NCI-H187 treated with DMSO at 0.1 percent for 48 hours (cell line): ENCODE data around the gene NHERF2.

Experiments
- DNase-seq: peaks from one replicate; lab custom pipeline; 2025; lab: John Stamatoyannopoulos, UW

NHERF2 gene

DNA sequence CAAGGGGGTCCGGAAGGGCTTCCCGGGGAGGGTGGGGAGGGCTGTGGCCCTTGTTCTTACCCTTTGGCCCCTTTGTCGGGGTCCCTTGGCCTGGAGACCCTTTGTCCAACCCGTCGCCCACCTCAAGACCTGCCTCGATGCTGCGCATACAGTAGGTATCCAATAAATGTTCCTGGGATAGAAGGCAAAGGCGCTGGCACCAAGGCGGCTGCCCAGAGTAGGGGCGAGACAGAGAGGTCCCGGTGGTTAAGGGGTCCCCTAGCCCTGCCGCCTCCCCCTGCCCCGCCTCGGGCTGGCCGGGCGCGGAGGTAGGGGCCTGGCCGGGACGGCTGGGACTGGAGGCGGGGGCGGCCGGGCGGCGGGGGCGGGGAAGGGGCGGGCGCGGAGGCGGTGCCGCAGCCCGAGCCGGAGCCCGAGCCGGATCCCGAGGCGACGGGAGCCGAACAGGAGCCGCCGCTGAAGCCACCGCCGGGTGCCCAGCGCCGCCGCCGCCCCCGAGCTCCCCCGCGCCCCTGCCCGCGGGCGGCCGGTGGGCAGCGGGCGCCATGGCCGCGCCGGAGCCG is at the start of gene NHERF2:
NHERF2 (plus strand) TSS at position 442 of the 563 bp plus-strand sequence; CDS start at position 546, 104 bp downstream.
- DNase-seq = no peak

DNA sequence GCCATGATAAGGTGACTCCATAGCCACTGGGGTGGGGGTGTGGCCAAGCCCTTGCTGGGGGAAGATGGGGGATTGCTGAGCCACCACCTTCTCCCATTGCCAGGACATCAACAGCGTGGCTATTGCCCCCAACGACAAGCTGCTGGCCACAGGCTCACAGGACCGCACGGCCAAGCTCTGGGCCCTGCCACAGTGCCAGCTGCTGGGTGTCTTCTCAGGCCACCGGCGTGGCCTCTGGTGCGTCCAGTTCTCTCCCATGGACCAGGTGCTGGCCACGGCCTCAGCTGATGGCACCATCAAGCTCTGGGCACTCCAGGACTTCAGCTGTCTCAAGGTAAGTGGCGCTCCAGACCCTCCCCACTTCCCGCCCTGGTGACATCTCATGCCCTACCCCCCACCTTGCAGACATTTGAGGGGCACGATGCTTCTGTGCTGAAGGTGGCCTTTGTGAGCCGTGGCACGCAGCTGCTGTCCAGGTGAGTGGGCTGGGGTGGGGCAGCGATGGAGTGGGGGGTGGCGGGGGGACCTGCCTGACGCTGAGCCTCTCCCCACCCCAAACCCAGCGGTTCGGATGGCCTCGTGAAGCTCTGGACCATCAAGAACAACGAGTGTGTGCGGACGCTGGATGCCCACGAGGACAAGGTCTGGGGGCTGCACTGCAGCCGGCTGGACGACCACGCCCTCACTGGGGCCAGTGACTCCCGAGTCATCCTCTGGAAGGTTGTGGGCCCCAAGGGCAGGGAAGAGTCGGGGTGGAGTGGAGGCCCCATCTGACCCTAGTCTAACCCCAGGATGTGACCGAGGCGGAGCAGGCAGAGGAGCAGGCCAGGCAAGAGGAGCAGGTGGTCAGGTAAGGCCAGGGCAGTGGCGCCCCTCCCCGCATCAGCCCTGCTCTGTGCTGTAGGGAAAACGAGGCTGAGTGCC is 49.5 kb upstream of the NHERF2 start:
- no peak for DNase-seq

DNA sequence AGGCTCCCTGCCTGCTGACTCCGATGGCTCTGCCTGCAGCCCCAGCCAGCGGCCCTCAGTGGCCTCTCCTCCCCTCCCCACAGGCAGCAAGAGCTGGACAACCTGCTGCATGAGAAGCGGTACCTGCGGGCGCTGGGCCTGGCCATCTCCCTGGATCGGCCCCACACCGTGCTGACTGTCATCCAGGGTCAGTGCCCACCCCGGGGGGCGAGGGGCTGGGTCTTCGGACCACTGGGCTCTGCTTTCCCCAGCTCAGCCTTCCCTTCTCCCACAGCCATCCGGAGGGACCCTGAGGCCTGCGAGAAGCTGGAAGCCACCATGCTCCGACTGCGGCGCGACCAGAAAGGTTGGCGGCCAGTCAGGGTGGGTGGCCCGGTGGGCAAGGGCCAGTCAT is 48.8 kb upstream of the NHERF2 start:
- no peak for DNase-seq

DNA sequence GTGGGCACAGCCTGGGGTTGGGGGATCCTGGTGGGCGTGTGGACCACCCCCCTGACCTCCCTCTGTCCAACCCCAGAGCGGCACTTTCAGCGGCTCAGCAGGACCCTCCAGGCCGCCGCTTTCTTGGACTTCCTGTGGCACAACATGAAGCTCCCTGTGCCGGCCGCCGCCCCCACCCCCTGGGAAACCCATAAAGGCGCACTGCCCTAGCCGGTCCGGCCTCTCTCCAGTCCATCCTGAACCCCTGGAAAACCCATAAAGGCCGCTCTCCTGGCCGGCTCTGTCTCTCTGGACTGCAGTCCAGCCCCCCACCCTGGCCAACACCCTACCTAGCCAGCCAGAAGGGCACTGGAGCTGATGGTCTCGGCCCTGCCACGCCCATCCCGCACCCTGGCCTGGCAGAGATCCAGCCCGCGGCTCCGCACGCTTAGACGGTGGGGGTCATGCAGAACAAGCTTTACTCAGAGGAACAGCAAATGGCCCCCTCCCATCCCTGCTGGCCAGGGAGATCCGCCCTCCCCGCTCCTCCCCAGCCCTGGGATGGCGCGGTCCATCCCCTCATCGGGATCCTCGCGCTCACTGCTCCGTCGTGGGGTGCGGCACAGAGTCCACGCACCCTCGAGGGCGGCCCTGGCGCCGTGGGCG is 48.1 kb upstream of the NHERF2 start:
- no peak for DNase-seq

DNA sequence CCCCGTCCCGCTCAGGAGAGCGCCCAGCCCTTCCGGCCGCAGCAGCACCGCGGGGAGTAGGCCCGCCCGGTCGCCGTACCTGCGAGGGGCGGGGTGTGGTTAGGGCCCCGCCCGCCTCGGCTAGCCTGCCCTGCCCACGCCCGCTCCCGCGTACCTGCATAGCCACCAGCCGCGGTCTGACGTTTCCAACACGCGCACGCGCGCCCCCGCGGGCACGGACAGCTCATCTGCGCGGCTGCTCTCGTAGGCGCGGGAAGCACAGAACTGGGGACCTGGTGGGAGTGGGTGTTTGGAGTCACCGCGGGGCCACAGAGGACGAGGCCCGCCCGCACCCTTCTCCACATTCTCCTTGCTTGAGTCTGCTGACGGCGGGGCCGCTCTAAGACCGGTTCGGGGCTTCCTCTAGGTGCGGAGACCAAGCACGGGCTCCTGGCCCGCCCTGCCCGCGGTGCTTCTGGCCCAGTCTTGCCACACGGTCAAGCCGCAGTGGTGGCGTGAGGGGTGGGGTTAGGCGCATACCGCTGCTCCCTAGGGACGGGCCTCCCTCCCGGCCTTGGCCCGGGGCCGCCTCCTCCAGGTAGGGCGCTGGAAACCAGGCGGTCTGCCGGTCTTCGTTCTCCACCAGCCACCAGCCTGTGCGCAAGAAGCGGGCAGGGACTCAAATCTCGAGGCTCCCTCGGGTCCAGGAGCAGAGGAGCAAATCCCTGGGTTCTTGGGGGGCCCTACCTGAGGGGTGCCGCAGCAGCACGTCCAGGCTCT is 47.3 kb upstream of the NHERF2 start:
- DNase-seq = no peak

DNA sequence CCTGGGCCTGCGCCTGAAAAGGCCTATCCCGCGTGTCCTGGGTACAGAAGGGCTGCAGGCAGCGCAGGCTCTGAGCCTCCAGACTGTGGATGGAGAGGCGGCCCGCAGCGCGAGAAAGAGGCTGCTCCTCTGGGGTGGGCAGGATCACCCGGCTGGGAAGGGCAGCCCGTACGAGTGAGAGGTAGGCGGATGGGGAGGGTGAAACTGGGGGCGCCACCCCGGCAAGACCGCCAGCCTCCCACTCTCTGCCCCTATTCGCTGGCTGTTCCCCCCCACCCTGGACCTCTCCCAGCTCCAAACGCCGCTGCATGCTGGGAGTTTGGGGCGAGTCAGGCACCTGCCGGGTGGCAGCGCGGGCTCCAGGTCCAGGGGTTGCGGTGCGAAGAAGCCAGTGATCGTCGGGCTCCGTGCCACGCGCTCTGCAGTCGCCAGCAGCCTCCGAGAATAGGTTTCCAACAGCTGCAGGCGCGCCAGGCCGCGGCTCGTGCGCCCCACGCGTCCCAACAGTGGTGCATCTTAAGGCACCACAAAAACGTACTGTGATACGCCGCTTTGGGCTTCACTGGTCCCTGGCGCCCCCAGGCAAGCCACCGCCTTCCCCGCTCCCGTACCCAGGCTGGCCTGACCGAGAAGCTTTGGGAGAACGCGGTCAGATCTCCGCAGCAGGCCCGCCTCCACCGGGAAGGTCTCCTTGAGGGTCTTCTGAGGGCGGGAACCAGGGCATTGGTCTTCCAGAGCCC is 46.5 kb upstream of the NHERF2 start:
- no peak for DNase-seq

DNA sequence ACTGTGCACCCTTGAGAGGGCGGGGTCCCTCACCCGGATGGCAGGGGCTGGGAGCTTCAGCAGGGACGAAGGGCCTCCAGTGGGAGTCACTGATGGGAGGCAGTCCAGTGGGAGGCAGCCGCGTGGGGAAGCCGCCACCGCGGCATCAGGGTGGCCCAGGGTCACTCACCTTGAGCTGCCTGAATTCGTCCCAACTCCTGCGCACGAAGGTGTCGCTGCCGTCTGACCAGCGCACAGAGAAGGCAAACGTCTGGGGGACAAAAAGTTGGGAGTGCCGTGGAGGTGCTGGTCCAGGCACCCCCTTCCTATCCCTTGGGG is 46.0 kb upstream of the NHERF2 start:
- no peak for DNase-seq

DNA sequence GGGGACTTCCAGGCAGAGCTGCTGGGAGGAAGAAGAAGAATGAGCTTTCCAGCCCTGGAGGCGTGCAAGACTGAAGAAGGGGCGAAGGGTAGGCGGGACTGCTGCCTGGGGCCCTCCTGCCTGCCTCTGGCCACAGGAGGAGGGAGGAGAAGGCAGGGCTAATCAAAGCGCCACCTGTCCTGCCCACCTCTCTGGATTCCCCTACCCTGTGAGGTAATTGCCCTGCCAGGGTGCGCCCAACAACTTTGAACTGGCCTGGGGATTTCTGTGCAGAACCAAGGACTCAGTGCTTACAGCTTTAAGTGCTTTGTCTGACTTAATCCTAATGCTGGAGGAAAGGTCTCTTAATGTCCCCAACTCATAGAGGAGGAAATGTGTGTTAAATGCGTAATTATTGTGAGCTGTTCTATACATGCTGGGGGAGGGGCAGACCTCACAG is 45.3 kb upstream of the NHERF2 start, which contains the start of gene NOXO1:
NOXO1 (minus strand) TSS at position 72 of the 439 bp plus-strand sequence. CDS start 290 bp downstream, outside the sequence.
- no peak for DNase-seq

DNA sequence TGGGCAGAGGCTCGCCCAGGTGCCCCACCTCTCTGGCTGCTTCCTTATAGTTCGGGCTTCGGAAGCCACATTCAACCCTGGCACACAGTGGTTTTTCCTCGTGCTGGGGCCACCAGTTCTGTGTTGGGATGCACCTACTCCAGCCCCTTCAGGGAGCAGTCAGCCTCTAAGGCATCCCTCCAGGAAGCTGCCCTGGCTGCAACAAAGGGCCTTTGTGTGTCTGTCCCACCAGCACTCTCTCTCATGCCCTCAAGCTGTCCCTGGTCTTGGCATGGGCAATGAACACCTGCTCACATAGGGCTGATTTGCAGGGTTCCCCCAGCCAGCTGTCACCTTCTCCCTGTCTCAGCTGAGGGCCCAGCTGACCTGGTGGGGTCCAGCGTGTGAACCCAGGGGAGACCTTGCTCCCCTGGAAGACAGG is 44.7 kb upstream of the NHERF2 start:
- no peak for DNase-seq

DNA sequence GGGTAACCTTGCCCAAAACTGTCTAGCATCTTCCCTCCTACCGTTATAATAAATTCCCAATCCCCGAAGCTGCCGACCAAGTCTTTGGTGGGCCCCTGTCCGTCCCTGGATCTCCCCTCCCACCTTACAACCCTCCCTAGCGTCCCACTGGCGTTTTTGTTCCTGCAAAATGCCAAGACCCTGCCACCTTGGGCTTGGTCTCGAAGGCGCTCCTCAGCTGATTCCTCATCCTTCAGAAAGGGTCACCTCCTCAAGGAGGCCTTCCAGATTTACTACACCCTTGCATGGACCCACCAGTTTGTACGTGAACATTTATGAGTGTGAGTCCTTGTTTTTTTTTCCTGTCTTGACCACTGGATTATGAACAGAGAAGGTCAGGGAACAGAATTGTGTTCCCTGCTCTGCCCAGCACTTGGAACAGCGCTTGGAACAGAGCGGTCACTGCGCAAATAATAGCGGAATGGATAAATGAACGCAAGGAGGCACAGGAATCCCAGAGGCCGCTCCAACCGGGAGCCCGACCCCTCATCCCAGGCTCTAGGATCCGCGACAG is 43.6 kb upstream of the NHERF2 start:
- no peak for DNase-seq

DNA sequence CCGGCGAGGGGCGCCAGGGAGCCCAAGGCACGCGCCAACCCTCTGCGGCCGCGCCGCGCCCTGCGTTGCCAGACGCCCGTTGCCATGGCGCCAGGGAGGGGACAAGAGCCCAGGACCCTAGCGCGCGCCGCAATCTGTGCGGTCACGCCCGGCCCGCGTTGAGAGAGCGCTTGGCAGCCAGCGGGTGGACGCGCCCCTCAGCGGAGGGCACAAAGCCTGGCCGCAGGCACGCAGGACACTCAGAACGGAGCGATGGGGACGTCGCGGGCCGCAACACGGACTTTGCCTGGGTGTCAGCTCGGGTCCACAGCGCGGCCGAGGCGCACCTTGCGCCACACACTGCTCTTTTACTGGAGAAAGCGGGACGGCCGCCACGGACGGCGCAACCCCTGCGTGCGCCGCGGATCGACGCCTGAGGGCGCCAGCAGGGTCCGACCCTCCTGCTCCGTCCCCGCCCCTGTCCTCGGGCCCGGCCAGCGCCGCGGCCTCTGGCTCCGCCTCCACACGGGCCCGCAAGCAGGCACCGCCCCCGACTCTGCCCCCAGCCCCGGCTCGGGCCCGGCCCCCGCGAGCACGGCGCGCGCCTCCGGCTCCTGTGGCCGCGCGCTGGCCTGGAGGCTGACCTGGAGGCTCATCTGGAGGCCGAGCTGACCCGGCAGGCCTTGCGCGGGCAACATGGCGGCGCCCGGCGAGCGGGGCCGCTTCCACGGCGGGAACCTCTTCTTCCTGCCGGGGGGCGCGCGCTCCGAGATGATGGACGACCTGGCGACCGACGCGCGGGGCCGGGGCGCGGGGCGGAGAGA is 43.0 kb upstream of the NHERF2 start, which contains the start of gene GFER:
GFER (plus strand) TSS at position 650 of the 803 bp plus-strand sequence; CDS start at position 676, 26 bp downstream.
- DNase-seq = peak; percentile 60

DNA sequence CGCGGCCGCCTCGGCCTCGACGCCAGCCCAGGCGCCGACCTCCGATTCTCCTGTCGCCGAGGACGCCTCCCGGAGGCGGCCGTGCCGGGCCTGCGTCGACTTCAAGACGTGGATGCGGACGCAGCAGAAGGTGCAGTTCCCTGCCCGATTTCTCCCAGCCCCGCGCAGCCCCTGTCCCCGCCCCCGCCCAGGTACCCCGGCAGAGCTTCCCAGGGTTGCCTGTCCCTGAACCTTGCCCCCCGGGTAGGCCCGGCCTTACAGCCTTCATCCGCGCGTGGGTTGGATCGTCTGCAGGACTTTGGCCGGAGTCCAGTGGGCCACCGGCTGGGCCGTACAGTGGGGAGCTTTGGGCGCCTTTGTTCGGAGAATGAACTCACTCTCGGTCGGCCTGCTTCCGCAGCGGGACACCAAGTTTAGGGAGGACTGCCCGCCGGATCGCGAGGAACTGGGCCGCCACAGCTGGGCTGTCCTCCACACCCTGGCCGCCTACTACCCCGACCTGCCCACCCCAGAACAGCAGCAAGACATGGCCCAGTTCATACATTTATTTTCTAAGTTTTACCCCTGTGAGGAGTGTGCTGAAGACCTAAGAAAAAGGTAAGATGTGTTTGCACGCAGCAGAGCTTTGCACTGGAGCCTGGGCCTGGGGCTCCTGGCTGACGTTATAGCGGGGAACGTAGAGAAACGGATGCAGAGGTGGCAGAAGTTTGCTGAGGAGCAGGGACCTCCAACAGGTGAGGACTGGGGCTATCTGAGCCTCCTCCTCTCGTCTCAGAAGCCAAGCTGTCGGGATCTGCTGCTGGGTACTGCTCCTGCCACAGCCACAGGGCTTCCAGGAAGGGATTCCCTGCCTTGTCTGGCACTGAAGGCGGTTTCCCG is 42.1 kb upstream of the NHERF2 start:
- no peak for DNase-seq

DNA sequence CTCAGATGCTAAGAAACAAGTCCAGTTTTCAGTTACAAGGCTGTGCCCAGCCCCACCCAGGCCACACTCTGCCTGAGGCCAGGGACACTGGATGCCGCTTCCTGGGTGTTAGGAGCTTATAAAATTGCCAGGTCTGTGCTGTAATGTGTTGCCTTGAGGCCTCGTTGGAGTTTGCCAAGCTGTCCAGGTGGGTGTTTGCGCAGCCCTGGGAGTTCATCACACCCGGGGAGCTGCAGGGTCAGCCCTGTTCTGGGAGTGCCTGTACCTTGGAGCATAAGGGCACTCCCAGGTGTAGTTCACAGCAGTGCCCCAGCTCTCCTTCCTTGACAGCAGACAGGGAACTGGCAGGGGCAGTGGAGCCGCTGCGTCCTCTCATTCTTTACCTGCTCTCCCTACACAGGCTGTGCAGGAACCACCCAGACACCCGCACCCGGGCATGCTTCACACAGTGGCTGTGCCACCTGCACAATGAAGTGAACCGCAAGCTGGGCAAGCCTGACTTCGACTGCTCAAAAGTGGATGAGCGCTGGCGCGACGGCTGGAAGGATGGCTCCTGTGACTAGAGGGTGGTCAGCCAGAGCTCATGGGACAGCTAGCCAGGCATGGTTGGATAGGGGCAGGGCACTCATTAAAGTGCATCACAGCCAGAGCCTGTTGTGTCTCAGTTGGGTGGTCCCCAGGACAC is 41.1 kb upstream of the NHERF2 start:
- no peak for DNase-seq

DNA sequence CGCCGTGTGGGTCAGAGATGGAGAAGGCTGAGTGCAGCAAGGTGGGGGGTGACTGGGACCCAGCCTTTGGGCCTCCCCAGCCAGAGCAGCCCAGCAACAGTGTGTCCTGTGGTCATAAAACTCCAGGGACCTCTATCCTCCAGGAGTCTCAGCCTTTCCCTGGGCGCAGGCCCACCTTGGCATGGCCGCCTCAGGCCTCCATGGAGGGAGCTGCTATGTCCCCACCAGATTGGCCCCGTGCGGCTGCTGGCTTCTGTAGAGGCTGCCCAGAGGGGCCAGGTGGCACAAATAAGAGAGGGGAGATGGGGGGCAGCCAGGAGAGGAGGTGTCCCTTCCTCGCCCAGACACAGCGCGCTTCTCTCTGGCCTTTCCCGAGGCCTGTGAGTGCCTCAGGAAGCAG is 39.5 kb upstream of the NHERF2 start:
- DNase-seq = no peak

DNA sequence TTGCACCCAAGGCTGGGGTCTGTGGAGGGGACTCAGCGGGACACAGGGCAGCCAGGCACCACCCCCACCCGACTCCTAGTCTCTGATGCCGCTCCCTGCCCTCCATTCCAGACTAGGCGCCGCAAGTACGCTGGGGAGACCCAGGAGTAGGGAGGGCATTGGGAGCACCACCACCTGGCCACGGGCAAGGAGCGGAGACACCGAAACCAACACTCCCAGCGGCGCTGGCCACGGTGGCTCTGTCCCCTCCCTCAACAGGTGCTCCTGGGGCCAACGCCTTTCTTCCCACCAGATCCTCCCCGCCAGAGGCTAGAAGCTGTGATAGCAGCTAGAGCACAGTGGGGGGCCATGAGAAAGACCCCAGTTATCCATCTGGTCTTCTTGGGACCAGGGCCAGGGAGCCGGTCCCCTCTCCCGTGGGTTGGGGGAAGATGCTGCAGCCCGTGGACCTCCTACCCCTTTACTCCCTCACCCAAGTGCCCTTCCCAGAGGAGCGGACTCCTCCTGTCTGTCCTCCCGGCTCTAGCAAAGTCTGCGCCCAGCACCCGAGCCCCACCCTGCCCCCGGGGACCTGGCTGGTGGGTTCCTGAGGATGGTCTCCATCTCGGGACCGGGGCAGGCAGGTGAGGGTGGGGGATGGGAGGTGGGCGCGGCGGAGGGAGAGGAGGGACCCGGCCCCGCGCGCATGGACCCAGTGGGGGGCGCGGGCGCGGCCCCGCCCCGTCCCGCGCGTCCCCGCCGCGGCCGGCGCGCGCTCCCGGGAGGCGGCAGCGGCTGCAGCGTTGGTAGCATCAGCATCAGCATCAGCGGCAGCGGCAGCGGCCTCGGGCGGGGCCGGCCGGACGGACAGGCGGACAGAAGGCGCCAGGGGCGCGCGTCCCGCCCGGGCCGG is 37.2 kb upstream of the NHERF2 start, which contains the start of gene SYNGR3:
SYNGR3 (plus strand) TSS at position 762 of the 892 bp plus-strand sequence. CDS start 133 bp downstream, outside the sequence.
- no peak for DNase-seq

DNA sequence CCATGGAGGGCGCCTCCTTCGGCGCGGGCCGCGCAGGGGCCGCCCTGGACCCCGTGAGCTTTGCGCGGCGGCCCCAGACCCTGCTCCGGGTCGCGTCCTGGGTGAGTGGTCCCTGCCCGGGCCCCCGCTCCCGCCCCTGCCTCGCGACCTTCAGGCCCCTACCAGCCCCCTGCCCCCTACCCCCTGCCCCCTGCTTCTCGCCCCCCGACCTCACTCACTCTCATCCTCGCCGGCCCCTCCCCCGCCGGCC is 36.7 kb upstream of the NHERF2 start:
- DNase-seq = no peak

DNA sequence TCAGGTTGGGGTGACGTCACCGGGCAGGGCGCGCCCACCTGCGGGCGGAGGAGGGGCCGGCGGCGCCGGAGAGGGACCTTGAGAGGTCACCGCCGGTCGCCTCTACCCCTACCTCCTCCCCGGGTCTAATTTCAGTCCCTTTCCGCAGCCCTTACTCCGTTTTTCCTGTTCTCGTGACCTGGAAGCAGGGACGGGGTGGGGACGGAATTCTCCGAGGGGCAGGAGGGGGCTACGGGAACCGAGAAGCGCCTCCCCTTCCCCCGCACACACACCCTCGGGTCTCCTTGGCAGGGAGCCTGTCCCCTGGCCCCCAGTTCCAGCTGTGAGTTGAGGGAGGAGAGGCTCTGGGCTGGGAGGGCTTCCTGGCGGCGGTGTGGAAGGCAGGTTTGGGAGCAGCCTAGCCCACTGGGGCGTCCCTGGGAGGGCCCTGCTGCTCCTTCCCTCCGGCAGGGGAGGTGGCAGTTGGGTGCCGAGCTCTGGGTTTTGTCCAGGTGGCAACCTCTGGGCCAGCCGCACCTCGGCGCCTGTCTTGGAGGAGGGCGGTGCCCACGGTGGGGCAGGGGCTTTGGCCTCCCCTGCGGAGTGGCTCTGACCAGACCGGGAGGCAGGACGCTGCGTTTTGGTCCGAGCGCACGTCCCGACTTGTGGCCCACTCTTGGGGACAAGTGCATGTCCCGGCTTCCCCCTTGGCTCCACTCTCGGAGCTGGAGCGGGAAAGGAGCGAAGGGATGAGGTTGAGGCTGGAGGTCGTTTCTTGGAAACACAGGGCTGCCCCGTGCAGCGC is 36.2 kb upstream of the NHERF2 start:
- no peak for DNase-seq
